Left renal pelvis (tissue), 4 donors: ENCODE results near the gene COBL. TPM values are rescaled to one million over a fixed set of nuclear protein-coding genes. Genes with fewer than 3 reads are reported as not detected.
"Not testable (repeated sequence)": the region's sequence is repeated elsewhere in the genome, so short reads cannot be mapped to it uniquely, and the experiment has no call there.

Experiments used
- DNase-seq, 4 donors: peaks; one replicate each; pipeline ENCODE4 v3.0.0-alpha.2; 2013; ENCODE audit warnings: low read depth in 4 of 4, low spot score in 3 of 4
- polyA plus RNA-seq, 4 donors: library from polyadenylated mRNA; unstranded; fragments of 120-200 nt; gene quantifications; one replicate each; pipeline ENCODE4 v1.2.1, GENCODE V29; 2013; ENCODE audit not compliant: insufficient read length in 4 of 4

Gene COBL
- polyA plus RNA-seq, 4 donors, result 0.50 to 21.5 (median 16.0) TPM

- DNase-seq, result no peak
Observed at GRCh38 chr7:51017576-51018535, 298.8 kb downstream of the COBL start.

GRCh38 chr7:51016546-51016945, 300.1 kb downstream of the COBL start:
- no peak for DNase-seq

GRCh38 chr7:51015581-51015980, 301.0 kb downstream of the COBL start:
- DNase-seq, result no peak

GRCh38 chr7:51014811-51015210, 301.8 kb downstream of the COBL start:
- no peak for DNase-seq

GRCh38 chr7:51013861-51014511, 302.6 kb downstream of the COBL start:
- DNase-seq, result no peak

GRCh38 chr7:51013218-51013786, 303.3 kb downstream of the COBL start:
- DNase-seq, result no peak

- DNase-seq, result no peak
Observed at GRCh38 chr7:51012569-51013217, 303.9 kb downstream of the COBL start.

GRCh38 chr7:51011710-51012350, 304.8 kb downstream of the COBL start:
- DNase-seq, result no peak

GRCh38 chr7:51010534-51010933, 306.1 kb downstream of the COBL start:
- no peak for DNase-seq

GRCh38 chr7:51009716-51010496, 306.7 kb downstream of the COBL start:
- no peak for DNase-seq

- DNase-seq, result no peak
Observed at GRCh38 chr7:51007551-51008505, 308.8 kb downstream of the COBL start.

GRCh38 chr7:51006483-51007235, 309.9 kb downstream of the COBL start:
- no peak for DNase-seq

GRCh38 chr7:51005074-51005473, 311.5 kb downstream of the COBL start:
- no peak for DNase-seq

GRCh38 chr7:51000956-51001355, 315.7 kb downstream of the COBL start:
- no peak for DNase-seq

- DNase-seq, result no peak
Observed at GRCh38 chr7:50994753-50995319, 321.8 kb downstream of the COBL start.

- DNase-seq, result not testable (repeated sequence)
Observed at GRCh38 chr7:50990214-50990613, 326.4 kb downstream of the COBL start.

- no peak for DNase-seq
Observed at GRCh38 chr7:50988988-50989387, 327.6 kb downstream of the COBL start.

GRCh38 chr7:50988465-50988864, 328.1 kb downstream of the COBL start:
- DNase-seq, result no peak
